Esophagus mucosa (tissue), 1 donor: ENCODE results near the gene CYP39A1. TPM values are rescaled to one million over a fixed set of nuclear protein-coding genes. Genes with fewer than 3 reads are reported as not detected.

ENCODE experiments used
- ATAC-seq: fragments of 200-7000 bp; cut with Tn5 transposase; one replicate; pipeline ENCODE4 v1.9.1; 2020
- total RNA-seq: library from RNA; stranded (reverse); gene quantifications from one replicate; pipeline ENCODE4 v1.2.4, GENCODE V29; 2023
- donor health status: DM: yes; HTN: yes; CAD: no.

The CYP39A1 gene
- total RNA-seq, 1 donor from 2014 or later: 3.4 TPM

DNA sequence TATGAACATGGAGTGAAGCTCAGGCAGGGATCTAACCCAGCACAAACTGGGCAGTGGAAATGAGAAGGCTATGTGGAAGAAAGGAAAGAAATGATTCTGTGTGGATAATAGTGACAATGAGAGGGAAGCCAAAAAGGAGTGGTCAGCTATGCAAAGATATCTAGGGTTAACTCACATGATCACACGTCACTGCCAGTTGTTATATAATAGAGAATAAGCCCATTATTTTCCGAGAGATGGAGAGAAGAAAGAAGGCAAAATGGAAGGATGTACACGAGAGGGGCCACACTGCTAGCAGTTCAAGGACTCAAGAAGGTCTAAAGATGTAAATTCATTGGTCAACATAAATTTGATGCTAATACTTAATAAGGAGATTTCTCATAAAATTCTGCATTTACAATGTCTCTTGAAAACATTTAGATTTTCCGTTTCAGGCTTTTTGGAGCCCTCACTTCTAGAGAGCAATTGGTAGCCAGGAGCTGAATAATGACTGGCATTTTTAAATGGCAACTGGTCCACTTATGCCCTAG is 142.6 kb downstream of the CYP39A1 start:
- no peak for ATAC-seq

DNA sequence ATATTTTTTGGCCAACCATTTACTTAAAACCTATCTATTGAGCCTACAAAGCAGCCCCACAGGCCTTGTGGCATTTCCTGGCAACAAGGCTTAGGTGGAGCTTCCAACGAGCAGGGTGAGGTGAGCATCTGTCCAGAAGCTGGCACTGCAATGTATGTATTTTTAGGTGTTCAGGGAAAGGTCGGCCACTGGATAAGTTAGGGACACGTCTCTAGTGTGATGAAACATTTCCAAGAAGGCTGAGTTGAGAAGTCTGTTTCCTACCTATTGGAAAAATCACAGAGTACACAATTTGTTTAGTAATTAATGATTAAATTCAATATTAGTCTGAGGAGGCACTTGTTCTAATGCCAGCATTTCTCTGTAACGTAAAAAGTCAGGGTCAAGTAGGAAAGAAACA is 143.6 kb downstream of the CYP39A1 start:
- ATAC-seq: no peak

DNA sequence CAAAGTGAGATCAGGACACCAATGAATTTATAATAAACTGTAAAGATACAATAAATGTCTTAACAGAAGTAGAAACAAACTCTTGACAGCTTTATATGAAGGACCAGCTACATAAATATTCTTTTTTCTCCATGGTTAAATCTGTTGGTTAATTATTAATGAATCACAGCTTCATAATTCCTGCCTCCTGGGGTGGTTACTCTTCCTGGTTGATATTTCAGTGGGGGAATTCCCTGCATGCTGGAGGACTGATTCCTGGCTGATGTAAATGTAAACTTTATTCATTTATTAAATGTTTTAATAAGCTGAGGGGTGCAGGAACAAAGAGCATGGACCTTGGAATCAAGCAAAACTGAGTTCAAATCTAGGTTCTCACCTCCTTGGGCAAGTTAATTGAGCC is 145.2 kb downstream of the CYP39A1 start:
- ATAC-seq: no peak

DNA sequence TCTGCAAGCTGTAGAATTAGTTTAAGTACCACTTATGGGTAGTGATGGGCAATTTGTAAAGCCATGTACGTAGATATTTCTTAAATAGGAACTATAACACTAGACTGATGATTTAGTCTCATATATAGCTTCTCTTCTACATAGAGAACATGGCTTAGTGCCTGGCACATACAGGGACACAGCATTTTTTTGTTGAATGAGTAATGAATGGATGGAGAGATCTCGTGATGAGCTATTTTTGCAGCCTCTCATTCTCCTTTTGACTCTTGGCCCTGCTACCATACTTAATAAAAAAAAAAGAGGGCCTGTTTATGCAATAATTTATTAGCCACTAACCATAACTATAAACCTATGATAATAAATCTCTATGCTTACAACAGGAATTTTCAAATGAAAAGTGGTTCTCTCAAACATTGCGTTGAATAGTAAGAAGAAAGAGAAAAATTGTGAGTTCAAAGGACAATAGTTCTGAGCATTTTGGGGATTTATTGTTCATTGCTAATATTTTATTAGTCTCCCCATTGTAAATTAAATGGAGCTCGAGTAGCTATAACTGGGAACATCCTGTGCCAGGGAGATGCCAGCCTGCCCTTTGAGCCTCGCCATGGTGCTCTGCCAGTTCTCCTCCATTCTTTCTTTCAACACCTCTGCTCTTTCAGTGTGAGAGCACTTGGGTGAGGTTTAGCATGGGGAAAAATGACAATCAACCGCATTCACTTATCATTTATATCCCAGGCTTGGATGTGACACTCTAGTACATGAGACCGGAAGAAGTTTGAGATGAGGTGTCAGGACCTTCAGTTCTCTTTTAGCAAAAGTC is 146.7 kb downstream of the CYP39A1 start:
- ATAC-seq: no peak

DNA sequence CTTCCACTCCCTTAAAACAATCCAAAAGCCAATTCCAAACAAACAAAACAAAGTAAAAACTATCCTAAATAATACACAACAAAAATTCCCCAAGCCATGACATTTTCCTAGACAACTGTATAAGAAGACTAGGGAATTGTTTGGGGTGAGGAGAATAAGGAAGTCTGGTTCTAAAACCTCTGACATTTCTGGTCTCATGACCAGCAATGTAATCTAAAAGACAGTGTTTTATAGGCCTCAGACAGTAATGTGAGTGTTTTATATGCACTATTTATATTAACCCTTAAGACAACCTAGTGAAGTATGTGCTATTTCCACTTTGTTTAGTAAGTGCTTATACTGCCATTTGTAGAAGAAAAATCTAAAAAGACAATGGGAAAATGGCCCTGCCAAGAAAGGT is 148.4 kb downstream of the CYP39A1 start:
- ATAC-seq: no peak

DNA sequence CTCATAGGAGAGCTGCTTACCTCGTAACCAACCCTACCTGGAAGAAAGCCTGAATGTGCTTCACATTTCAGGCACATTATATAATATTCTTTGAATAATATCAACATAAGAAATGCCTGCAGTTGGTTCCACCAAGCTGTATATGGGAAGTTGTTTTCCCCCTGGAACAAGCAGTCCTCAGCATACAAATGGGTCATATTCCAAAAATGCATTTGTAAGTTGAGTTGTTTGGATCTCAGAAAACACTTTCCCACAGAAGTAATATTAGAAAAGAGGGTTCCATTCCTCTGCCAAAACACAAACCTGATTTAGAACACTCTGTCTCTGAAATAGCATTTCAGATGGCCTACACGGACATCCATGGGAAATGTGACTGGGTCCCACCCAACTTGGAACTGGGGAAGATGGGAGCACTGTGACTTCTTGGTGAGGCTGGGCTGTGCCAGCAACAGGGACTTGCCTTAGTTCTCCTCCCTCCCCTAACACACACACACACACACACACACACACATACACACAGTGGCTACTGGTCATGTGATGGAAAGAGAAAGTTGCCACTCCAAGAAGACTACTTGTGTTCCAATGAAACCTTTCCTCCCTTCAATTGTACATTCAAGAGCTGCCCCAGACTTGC is 150.0 kb downstream of the CYP39A1 start:
- no peak for ATAC-seq

DNA sequence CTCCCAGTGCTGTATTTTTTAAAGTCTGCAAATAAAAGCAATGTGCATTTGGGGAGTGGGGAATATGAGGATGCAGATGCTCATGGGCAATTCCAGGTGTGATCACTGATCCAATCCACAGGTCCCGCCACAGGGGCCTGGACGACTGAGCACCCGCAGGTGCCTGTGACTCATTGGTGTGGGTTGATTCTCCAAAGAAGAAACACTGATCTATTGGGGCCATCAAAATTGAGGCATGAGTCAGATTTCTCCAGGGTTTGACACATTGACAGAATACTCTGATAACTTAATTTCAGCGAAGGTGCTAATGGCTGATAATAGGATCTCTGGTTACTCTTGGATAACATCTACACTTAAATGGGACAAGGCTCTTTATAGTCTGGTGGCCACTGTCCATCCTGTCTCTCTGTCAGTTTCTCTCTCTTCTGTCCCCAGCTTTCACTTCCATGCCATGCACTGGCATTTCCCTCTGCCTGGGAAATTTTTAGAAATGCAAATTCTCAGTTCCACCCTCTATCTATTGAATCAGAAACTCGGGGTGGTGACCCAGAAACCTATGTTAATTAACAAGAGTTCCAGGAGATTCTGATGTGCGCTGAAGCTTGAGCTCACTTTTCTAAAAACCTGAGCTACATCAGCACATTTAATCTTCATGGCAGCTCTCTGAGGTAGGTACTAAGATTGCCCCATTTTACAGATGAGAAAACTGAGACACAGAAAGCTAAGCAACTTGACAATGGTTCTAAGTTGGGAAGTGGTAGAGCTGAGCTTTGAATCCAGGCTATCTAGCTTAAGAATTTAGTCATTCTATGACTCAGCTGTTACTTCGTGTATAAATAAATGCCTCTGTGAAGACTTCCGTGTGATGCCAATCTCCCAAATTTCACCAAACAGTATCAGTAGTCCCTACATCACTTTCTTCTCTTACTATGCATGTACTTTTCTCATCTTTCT is 151.2 kb downstream of the CYP39A1 start:
- ATAC-seq: no peak

DNA sequence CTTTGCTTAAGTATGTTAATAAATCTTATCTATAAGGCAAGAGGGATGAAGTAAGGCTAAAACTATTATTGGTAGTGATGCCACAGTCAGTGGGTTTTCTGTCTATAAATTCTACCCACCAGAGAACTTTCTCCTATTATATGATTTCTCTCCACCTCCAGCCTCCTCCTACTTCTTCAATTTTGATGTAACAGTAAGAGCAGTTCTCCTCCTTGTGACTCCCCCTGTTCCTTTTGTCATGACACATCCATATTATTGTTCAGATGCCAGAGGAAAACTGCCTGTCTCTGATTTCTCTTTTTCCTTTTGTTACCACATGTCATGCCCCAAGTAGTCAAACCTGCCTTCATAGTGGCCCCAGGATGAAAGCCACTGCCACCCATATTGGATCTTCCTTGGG is 152.2 kb downstream of the CYP39A1 start:
- ATAC-seq: no peak

Other genes starting within 250 kb of the CYP39A1 start
- 1.00 TPM for gene RCAN2, start 161.4 kb downstream of the CYP39A1 start, total RNA-seq
- 3.4 TPM for gene SLC25A27, start 157 bp upstream of the CYP39A1 start, total RNA-seq
- gene TDRD6, start 35.1 kb upstream of the CYP39A1 start, total RNA-seq: 0.08 TPM
- gene PLA2G7, start 82.6 kb upstream of the CYP39A1 start, total RNA-seq: 0.32 TPM
- not detected for gene ANKRD66, start 94.1 kb upstream of the CYP39A1 start, total RNA-seq
- not detected for gene MEP1A, start 140.6 kb upstream of the CYP39A1 start, total RNA-seq